ENCODE results near the gene ZNF107. TPM values are rescaled to one million over a fixed set of nuclear protein-coding genes. Genes with fewer than 3 reads are reported as not detected.

ZNF107 gene
- total and polyA plus RNA-seq, 2 of the 8 experiments (the other 6 are each of a cell fraction or from before 2014, with no cell fraction given), result 3.4 to 31.0 TPM

DNA sequence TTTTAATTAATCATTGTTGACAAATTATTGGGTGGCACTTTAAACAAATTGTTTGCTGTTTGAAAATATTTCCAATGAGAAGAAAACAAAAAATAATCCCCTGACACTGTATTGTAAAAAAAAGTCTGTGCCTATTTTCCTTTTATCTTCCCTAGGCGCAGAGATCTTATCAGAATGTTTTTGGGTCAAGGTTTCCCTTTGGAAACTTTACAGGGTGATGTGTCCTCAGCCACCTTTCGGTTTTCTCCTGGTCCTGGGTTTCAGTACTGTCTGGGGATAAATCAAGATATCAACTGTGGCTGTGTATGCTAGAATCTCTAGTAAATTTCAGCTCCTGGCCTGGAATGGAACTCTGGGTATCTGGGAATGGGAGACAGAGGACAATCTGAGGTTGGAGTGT, 1.4 kb downstream of the ZNF107 start:
- TF ChIP-seq CBX8 (IDR thresholded peaks at IDR 0.05; ENCODE audit: borderline replicate concordance, low read depth, low read length), result no peak
- no peak for TF ChIP-seq SAP30 (IDR thresholded peaks at IDR 0.05; ENCODE audit: insufficient read depth, insufficient replicate concordance, low read length)
- TF ChIP-seq, protein P1, sequence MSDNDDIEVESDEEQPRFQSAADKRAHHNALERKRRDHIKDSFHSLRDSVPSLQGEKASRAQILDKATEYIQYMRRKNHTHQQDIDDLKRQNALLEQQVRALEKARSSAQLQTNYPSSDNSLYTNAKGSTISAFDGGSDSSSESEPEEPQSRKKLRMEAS (IDR thresholded peaks at IDR 0.05), result no peak
- Histone ChIP-seq H3K23ac (ENCODE audit: insufficient read length) (no peak overlapping the region), H4K8ac (ENCODE audit: extremely low read depth, insufficient read depth, low read length) (no peak overlapping the region), H4K91ac (replicated peaks; ENCODE audit: insufficient read length, low read length) (no peak overlapping the region), H3K18ac (ENCODE audit: extremely low read depth, low read length) (no peak overlapping the region), H3K4me3 (ENCODE audit: extremely low read depth in 1 of 4, insufficient read depth in 2 of 4, low read depth in 3 of 4, low read length in 4 of 4) (peak overlapping the region in 3 of 4 experiments; percentile 80 to 93 (median 84); a peak in 6 of 8 replicates), H4K5ac (ENCODE audit: insufficient read length, low read depth, low read length) (no peak overlapping the region), H3K36me3 (ENCODE audit: control insufficient read depth in 2 of 4, insufficient read depth in 4 of 4, low read length in 3 of 4) (peaks cover 0 to 9% (median 4%) of the 10 kb centered on the region in 4 experiments; a peak in 2 of 8 replicates), H3K9me3 (ENCODE audit: insufficient read depth in 2 of 2, low read depth in 1 of 2, low read length in 1 of 2) (no peaks in the 10 kb centered on the region), H4K20me1 (replicated peaks in 1 of 2; ENCODE audit: control insufficient read depth in 1 of 2, insufficient read depth in 2 of 2, low read length in 2 of 2) (peaks cover 0 to 5% of the 10 kb centered on the region in 2 experiments), H3K79me2 (ENCODE audit: control insufficient read depth in 1 of 2, insufficient read depth in 2 of 2, low read length in 2 of 2) (peaks cover 7 to 51% of the 10 kb centered on the region in 2 experiments; a peak in 3 of 4 replicates), H3K14ac (ENCODE audit: insufficient read length) (no peak overlapping the region), H3K4me2 (ENCODE audit: insufficient read depth in 1 of 2, low read depth in 2 of 2, low read length in 2 of 2) (peak overlapping the region; percentile 56 to 71), H2BK15ac (ENCODE audit: low read length) (no peak overlapping the region), H3K27me3 (replicated peaks in 1 of 4; ENCODE audit: control insufficient read depth in 3 of 4, extremely low read depth in 1 of 4, insufficient read depth in 3 of 4, low read length in 3 of 4) (no peaks in the 10 kb centered on the region), H3K4me1 (replicated peaks in 1 of 4; ENCODE audit: control insufficient read depth in 3 of 4, insufficient read depth in 4 of 4, low read length in 3 of 4) (no peaks in the 10 kb centered on the region), H2BK12ac (ENCODE audit: low read depth, low read length) (no peak overlapping the region), H3K4ac (replicated peaks; ENCODE audit: insufficient read length, low read depth, low read length) (no peak overlapping the region), H3K56ac (replicated peaks; ENCODE audit: insufficient read length, low read depth, low read length) (no peak overlapping the region), H2BK120ac (replicated peaks; ENCODE audit: low read depth, low read length) (no peak overlapping the region), H2AFZ (ENCODE audit: low read length) (no peak overlapping the region), H3K79me1 (ENCODE audit: low read depth, low read length) (0 out of 2 replicates have a peak, but pooled peaks cover 2% of the 10 kb centered on the region), H2BK20ac (ENCODE audit: low read length) (no peak overlapping the region), H2AK5ac (ENCODE audit: low read depth, low read length) (no peak overlapping the region), H2BK5ac (ENCODE audit: low read depth, low read length) (no peak overlapping the region), H3K27ac (ENCODE audit: low read depth, low read length) (no peak overlapping the region), H3K23me2 (ENCODE audit: low read depth, low read length) (peaks cover 2% of the 10 kb centered on the region; the same call in 1 of the 2 replicates), H3K9ac (replicated peaks in 1 of 4; ENCODE audit: extremely low read depth in 1 of 4, low read depth in 3 of 4, low read length in 3 of 4) (no peak overlapping the region)
- POLR2A ChIA-PET (ENCODE audit: partially characterized antibody), result interaction anchor here (0.6 to 2.8 kb wide), 4 partner anchors 13 to 127 kb away, joined by 3 to 12 read pairs (median 10); partner anchors contain the start of gene ZNF138
- DNase-seq (ENCODE audit: low read depth in 1 of 2, low spot score in 2 of 2), result no peak
- FAIRE-seq, result no peak
- CTCF ChIA-PET (ENCODE audit: partially characterized antibody), result no interaction called here
- 100% methylated on average over 2 of the region's 2 CpGs; no CpG with 5 or more reads in 1 of the 2 experiments for WGBS, 2 experiments (ENCODE audit: extremely low coverage in 1 of 2, insufficient coverage in 1 of 2, insufficient read length in 1 of 2, insufficient replicate concordance in 2 of 2, low coverage in 1 of 2, low lambda C conversion rate in 2 of 2, missing lambda C conversion rate in 1 of 2)
